AG04450 (cell line): ENCODE data around the gene ARCN1. TPM values are rescaled to one million over a fixed set of nuclear protein-coding genes. Genes with fewer than 3 reads are reported as not detected.
A peak's percentile ranks its signal among the peaks of the same experiment; 100 is the strongest.

Source experiments
- CTCF ChIA-PET: fragments of 300-600, 350-600 bp; formaldehyde crosslinking; extraction: SDS; loops from one replicate; lab custom pipeline; 2022; ENCODE audit warnings: antibody characterized with exemption, inconsistent platforms; lab: Charles Lee
- POLR2A ChIA-PET: fragments of 350-600 bp; formaldehyde crosslinking; extraction: SDS; loops from one replicate; lab custom pipeline; 2021; ENCODE audit warnings: antibody characterized with exemption, inconsistent platforms; lab: Yijun Ruan, JAX
- DNase-seq: peaks from one replicate; pipeline ENCODE4 v3.0.0-alpha.2; 2011; ENCODE audit warnings: low read depth, low spot score
- H3K27ac ChIP-seq: one replicate; pipeline ENCODE4 v1.5.1; 2012; ENCODE audit warnings: low read depth, low read length, control low read depth
- H3K27me3 ChIP-seq: one replicate; pipeline ENCODE4 v1.6.0; 2012; ENCODE audit warnings: low read length; ENCODE audit not compliant: control insufficient read depth, insufficient read depth
- H3K4me3 ChIP-seq: 2 replicates; pipeline ENCODE4 v1.5.1; 2011; ENCODE audit warnings: mild to moderate bottlenecking, low read depth, low read length, control low read depth
- H3K9me3 ChIP-seq: 2 replicates; pipeline ENCODE4 v1.5.1; 2012; ENCODE audit warnings: low read length; ENCODE audit not compliant: control insufficient read depth, insufficient read depth
- polyA minus RNA-seq: library from RNA; depleted of rRNA, polyadenylated mRNA; stranded (reverse); fragments of >200 nt; gene quantifications from 2 replicates; pipeline ENCODE4 v1.2.3, GENCODE V29; 2011; rRNA and poly(A)+ RNA removed
- polyA plus RNA-seq: library from polyadenylated mRNA; depleted of rRNA; stranded (reverse); fragments of >200 nt; gene quantifications from 2 replicates; pipeline ENCODE4 v1.2.3, GENCODE V29; 2011; rRNA removed
- TF ChIP-seq, protein P1 (sequence below): IDR thresholded peaks from 2 replicates; pipeline ENCODE4 v1.5.1; 2011; ENCODE audit warnings: low read depth, low read length, control low read depth, inconsistent platforms

ARCN1 gene
- polyA plus RNA-seq, result 303 and 387 TPM in 2 replicates
- polyA minus RNA-seq, result 165 and 229 TPM in 2 replicates

DNA sequence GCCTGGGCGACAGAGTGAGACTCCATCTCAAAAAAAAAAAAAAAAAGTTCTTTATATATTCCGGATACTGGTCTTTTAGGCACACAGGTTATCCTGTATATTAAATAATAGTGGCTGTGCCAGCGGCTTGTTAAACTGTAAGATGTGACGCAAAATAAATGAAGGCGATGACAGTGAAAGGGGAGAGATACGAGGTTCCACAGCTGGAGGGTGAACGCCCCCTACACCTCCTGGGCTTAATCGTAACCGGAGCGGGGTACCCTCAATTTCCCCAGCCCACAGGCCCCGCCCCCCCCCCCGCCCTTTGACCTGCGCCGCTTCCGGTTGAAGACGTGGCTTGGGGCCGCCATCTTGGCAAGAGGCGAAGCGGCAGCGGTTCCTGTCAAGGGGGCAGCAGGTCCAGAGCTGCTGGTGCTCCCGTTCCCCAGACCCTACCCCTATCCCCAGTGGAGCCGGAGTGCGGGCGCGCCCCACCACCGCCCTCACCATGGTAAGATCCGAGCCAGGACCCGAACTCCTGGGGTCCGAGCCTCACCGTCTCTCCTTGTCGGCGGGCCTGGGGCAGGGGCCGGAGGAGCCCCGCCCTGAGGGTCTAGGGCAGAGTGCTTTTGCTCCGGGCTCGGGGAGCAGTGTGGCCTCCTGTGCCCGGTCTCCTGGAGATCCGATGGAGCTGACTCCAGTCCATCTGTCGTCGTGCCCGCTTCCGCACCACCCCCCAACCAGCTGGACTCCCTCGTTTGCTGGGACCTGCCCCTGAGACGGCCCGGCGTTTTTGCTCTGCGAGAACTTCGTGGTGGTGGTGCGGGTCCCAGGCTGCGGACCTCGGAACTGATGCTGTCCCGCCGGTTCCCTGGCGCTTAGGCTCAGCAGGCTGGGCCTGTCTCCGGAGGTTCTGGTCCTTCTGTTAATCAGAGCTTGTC, at the start of gene ARCN1:
ARCN1 (plus strand) TSS at position 349 of the 920 bp plus-strand sequence; CDS start at position 488, 139 bp downstream.
- DNase-seq, result no peak
- Histone ChIP-seq H3K9me3 (peaks cover 4% of the 10 kb centered on the region; the same call in 1 of the 2 replicates), H3K4me3 (peak within 1 kb of the TSS; percentile 94), H3K27ac (peak within 1 kb of the TSS; percentile 100), H3K27me3 (no peaks in the 10 kb centered on the region)
- TF ChIP-seq, protein P1, sequence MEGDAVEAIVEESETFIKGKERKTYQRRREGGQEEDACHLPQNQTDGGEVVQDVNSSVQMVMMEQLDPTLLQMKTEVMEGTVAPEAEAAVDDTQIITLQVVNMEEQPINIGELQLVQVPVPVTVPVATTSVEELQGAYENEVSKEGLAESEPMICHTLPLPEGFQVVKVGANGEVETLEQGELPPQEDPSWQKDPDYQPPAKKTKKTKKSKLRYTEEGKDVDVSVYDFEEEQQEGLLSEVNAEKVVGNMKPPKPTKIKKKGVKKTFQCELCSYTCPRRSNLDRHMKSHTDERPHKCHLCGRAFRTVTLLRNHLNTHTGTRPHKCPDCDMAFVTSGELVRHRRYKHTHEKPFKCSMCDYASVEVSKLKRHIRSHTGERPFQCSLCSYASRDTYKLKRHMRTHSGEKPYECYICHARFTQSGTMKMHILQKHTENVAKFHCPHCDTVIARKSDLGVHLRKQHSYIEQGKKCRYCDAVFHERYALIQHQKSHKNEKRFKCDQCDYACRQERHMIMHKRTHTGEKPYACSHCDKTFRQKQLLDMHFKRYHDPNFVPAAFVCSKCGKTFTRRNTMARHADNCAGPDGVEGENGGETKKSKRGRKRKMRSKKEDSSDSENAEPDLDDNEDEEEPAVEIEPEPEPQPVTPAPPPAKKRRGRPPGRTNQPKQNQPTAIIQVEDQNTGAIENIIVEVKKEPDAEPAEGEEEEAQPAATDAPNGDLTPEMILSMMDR, result no peak
- ChIA-PET POLR2A (interaction anchor here (0.5 to 2.0 kb wide), 7 partner anchors 9 to 337 kb away, joined by 3 to 9 read pairs (median 6); no protein-coding TSS in a partner anchor), CTCF (interaction anchor here (0.6 kb wide), 1 partner anchor 83 kb away, joined by 3 read pairs; no protein-coding TSS in a partner anchor)

DNA sequence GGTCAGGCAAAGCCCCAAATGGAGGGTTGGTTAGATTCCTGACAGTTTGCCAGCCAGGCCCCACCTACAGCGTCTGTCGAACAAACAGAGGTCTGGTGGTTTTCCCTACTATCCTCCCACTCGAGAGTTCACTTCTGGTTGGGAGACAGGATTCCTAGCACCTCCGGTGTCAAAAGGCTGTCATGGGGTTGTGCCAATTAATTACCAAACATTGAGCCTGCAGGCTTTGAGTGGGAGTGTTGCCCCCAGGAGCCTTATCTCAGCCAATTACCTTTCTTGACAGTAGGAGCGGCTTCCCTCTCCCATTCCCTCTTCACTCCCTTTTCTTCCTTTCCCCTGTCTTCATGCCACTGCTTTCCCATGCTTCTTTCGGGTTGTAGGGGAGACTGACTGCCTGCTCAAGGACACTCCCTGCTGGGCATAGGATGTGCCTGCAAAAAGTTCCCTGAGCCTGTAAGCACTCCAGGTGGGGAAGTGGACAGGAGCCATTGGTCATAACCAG, 49.6 kb upstream of the ARCN1 start:
- ChIA-PET CTCF (interaction anchor here (0.6 to 1.1 kb wide), 2 partner anchors 35 to 125 kb away, joined by 3 read pairs; no protein-coding TSS in a partner anchor), POLR2A (no interaction called here)
- Histone ChIP-seq H3K9me3 (no peaks in the 10 kb centered on the region), H3K27me3 (no peaks in the 10 kb centered on the region), H3K4me3 (no peak overlapping the region), H3K27ac (no peak overlapping the region)
- TF ChIP-seq, protein P1, result peak; percentile 55
- DNase-seq, result no peak

DNA sequence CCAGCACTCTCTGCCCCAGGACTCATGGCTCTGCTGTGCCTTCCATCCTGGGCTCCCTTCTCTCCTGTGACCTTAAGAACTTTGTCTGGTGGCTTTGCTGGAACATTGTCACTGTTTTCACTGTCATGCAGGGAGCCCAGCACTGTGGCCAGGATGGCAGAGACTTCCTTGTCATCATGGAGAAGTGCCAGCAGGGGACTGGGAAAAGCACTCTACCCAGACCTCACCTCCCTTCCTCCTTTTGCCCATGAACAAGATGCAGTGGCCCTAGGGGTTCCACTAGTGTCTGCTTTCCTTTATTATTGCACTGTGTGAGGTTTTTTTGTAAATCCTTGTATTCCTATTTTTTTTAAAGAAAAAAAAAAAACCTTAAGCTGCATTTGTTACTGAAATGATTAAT, 47.9 kb upstream of the ARCN1 start:
- no peak for DNase-seq
- POLR2A ChIA-PET, result no interaction called here
- H3K27me3 ChIP-seq, result no peaks in the 10 kb centered on the region
- H3K9me3 ChIP-seq, result no peaks in the 10 kb centered on the region
- H3K4me3 ChIP-seq, result no peak overlapping the region
- TF ChIP-seq, protein P1, result no peak
- CTCF ChIA-PET, result interaction anchor here (0.6 to 0.7 kb wide), 2 partner anchors 23 to 48 kb away, joined by 3 to 5 read pairs; no protein-coding TSS in a partner anchor
- H3K27ac ChIP-seq, result peak overlapping the region; percentile 21

DNA sequence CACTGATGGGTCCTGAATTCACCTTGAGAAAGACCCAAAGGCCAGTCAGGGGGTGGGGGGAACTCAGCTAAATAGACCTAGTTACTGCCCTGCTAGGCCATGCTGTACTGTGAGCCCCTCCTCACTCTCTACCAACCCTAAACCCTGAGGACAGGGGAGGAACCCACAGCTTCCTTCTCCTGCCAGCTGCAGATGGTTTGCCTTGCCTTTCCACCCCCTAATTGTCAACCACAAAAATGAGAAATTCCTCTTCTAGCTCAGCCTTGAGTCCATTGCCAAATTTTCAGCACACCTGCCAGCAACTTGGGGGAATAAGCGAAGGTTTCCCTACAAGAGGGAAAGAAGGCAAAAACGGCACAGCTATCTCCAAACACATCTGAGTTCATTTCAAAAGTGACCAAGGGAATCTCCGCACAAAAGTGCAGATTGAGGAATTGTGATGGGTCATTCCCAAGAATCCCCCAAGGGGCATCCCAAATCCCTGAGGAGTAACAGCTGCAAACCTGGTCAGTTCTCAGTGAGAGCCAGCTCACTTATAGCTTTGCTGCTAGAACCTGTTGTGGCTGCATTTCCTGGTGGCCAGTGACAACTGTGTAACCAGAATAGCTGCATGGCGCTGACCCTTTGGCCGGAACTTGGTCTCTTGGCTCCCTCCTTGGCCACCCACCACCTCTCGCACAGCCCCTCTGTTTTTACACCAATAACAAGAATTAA, 47.3 kb upstream of the ARCN1 start:
- TF ChIP-seq, protein P1, result no peak
- Histone ChIP-seq H3K9me3 (no peaks in the 10 kb centered on the region), H3K27me3 (no peaks in the 10 kb centered on the region), H3K27ac (no peak overlapping the region), H3K4me3 (no peak overlapping the region)
- CTCF ChIA-PET, result interaction anchor here (0.6 to 0.7 kb wide), 2 partner anchors 22 to 49 kb away, joined by 3 to 5 read pairs; no protein-coding TSS in a partner anchor
- POLR2A ChIA-PET, result no interaction called here
- no peak for DNase-seq
